Gastrocnemius medialis (tissue), 4 donors: Measurements from ENCODE around the gene BCL7B.
"Not testable (repeated sequence)": the region's sequence is repeated elsewhere in the genome, so short reads cannot be mapped to it uniquely, and the experiment has no call there.

Source experiments
- CTCF ChIP-seq, 5 experiments: fragments of 450-650 bp in 3 of 5; fragments of 200-600 bp in 2 of 5; sonication (generic) in 2 of 5; IDR thresholded peaks in 4 of 5; conservative IDR thresholded peaks in 1 of 5; 1 replicate in 4 of 5; 2 replicates in 1 of 5; pipeline ENCODE4 v1.5.1; 2016 to 2019; ENCODE audit warnings: antibody characterized with exemption in 5 of 5, mild to moderate bottlenecking in 3 of 5, moderate library complexity in 3 of 5
- POLR2A ChIP-seq, 2 donors: fragments of 450-650 bp; IDR thresholded peaks; one replicate each; pipeline ENCODE4 v1.6.1; 2017; ENCODE audit warnings: antibody characterized with exemption in 2 of 2, mild to moderate bottlenecking in 2 of 2, moderate library complexity in 2 of 2

- not testable (repeated sequence) for TF ChIP-seq POLR2A (IDR thresholded peaks at IDR 0.05); CTCF (IDR thresholded peaks at IDR 0.05 in 4 of 5, conservative IDR thresholded peaks at IDR 0.05 in 1 of 5)
Measured at GRCh38 chr7:73581006-73581405, 23.5 kb upstream of the BCL7B start.
